D721Med (cell line): ENCODE results near the gene ABCC6.
"Not testable (repeated sequence)": the region's sequence is repeated elsewhere in the genome, so short reads cannot be mapped to it uniquely, and the experiment has no call there.

Experiments used
- DNase-seq: peaks from one replicate; pipeline ENCODE4 v3.0.0; 2011; ENCODE audit warnings: low spot score; ENCODE audit not compliant: insufficient read length
- FAIRE-seq: peaks from 2 replicates; lab custom pipeline; 2011; peaks lifted over from hg19 to GRCh38; lab: Jason Lieb, UNC
- TF ChIP-seq, protein P1 (sequence below): IDR thresholded peaks from 2 replicates; pipeline ENCODE4 v1.5.1; 2012; ENCODE audit warnings: mild to moderate bottlenecking, control low read depth; ENCODE audit not compliant: insufficient read depth; ENCODE audit errors: missing control alignments

The ABCC6 gene

GRCh38 chr16:16155234-16155633, 68.1 kb downstream of the ABCC6 start:
- TF ChIP-seq, protein P1, sequence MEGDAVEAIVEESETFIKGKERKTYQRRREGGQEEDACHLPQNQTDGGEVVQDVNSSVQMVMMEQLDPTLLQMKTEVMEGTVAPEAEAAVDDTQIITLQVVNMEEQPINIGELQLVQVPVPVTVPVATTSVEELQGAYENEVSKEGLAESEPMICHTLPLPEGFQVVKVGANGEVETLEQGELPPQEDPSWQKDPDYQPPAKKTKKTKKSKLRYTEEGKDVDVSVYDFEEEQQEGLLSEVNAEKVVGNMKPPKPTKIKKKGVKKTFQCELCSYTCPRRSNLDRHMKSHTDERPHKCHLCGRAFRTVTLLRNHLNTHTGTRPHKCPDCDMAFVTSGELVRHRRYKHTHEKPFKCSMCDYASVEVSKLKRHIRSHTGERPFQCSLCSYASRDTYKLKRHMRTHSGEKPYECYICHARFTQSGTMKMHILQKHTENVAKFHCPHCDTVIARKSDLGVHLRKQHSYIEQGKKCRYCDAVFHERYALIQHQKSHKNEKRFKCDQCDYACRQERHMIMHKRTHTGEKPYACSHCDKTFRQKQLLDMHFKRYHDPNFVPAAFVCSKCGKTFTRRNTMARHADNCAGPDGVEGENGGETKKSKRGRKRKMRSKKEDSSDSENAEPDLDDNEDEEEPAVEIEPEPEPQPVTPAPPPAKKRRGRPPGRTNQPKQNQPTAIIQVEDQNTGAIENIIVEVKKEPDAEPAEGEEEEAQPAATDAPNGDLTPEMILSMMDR: no peak
- DNase-seq: no peak
- FAIRE-seq: no peak

- no peak for FAIRE-seq
- DNase-seq: no peak
- TF ChIP-seq, protein P1: no peak
Observed at GRCh38 chr16:16154281-16154951, 68.9 kb downstream of the ABCC6 start.

DNA sequence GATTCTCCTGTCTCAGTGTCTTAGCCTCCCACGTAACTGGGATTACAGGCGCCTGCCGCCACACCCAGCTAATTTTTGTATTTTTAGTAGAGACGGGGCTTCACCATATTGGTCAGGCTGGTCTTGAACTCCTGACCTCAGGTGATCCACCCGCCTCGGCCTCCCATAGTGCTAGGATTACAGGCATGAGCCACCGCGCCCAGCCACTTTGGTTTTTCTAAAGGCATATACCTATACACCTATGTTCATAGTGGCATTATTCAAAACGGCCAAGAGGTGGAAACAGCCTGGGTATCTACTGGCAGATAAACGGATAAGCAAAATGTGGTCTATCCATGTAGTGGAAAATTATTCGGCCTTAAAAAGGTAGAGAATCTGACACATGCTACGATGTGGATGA, 70.3 kb downstream of the ABCC6 start:
- not testable (repeated sequence) for FAIRE-seq, DNase-seq

- no peak for FAIRE-seq
- no peak for DNase-seq
- TF ChIP-seq, protein P1: no peak
Observed at GRCh38 chr16:16151315-16151714, 72.0 kb downstream of the ABCC6 start.

DNA sequence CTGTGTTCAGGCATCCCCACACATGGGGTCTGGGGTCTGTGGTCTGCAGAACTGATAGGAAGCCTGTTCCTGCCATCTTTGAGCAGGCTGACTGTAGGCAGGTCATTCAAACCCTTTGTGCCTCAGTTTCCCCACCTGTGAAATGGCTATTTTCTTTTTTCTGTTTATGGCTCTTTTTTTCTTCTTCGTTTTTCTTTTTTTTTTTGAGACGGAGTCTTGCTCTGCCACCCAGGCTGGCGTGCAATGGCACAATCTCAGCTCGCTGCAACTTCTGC, 72.5 kb downstream of the ABCC6 start:
- no peak for DNase-seq
- no peak for FAIRE-seq
- TF ChIP-seq, protein P1: no peak

GRCh38 chr16:16150117-16150877, 73.0 kb downstream of the ABCC6 start:
- TF ChIP-seq, protein P1: no peak
- FAIRE-seq (no peak), DNase-seq (no peak)

- FAIRE-seq (no peak), DNase-seq (no peak)
Observed at GRCh38 chr16:16149710-16150116, 73.6 kb downstream of the ABCC6 start.

More at GRCh38 chr16:16149710-16150116, 73.6 kb downstream of the ABCC6 start:
- TF ChIP-seq, protein P1: no peak
